HAP-1 (cell line): ENCODE results near the gene ZNF106.

ENCODE experiments used
- DNase-seq, 2 experiments: peaks; one replicate each; pipeline ENCODE4 v3.0.0-alpha.2; 2016 to 2020; ENCODE audit warnings: low spot score in 2 of 2
- H3K27me3 ChIP-seq: fragments of 250-450 bp; sonication (Bioruptor Pico); 2 replicates; pipeline ENCODE4 v1.5.1; 2020; ENCODE audit warnings: low read depth, mild to moderate bottlenecking, moderate library complexity
- H3K36me3 ChIP-seq: fragments of 250-450 bp; sonication (Bioruptor Pico); replicated peaks from 2 replicates; pipeline ENCODE4 v1.5.1; 2020; ENCODE audit warnings: mild to moderate bottlenecking
- H3K4me1 ChIP-seq: fragments of 250-450 bp; sonication (Bioruptor Pico); 2 replicates; pipeline ENCODE4 v1.5.1; 2020; ENCODE audit warnings: mild to moderate bottlenecking
- H3K4me3 ChIP-seq: fragments of 250-450 bp; sonication (Bioruptor Pico); 2 replicates; pipeline ENCODE4 v1.5.1; 2020; ENCODE audit warnings: mild to moderate bottlenecking, moderate library complexity
- H3K9me3 ChIP-seq: fragments of 250-450 bp; sonication (Bioruptor Pico); 2 replicates; pipeline ENCODE4 v1.5.1; 2020; ENCODE audit warnings: mild to moderate bottlenecking, moderate library complexity
- in situ Hi-C: fragments of 300-500 bp; cut with MboI; formaldehyde crosslinking; loops from 3 replicates; pipeline ENCODE4 v1.14.3; 2020; ENCODE audit warnings: low sequenced_read_pairs, inconsistent platforms, mixed read lengths

The ZNF106 gene

DNA sequence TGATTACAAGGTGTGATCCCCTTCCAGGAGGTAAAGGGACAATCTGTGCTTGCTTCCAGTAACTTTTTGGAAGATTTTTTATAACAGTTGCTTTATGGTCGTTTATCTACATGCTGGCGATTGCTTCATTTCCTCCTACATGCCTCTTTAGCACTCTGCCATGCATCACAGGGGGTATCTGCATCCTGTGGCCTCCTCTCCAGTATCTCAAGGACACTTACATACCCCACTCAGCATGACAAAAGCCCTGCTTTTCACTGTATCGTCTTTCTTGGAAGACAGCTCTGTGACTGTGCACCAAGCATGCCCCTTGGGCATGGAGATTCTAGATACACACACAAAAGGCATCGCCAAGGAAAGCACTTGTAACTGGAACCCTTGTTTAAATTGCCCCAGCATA, 106.3 kb downstream of the ZNF106 start:
- Histone ChIP-seq H3K36me3 (no peaks in the 10 kb centered on the region), H3K4me3 (no peak overlapping the region), H3K27me3 (no peaks in the 10 kb centered on the region), H3K4me1 (peaks cover 11% of the 10 kb centered on the region), H3K9me3 (no peaks in the 10 kb centered on the region)
- DNase-seq: peak; percentile 24 to 49
- in situ Hi-C loops: no loop called here

DNA sequence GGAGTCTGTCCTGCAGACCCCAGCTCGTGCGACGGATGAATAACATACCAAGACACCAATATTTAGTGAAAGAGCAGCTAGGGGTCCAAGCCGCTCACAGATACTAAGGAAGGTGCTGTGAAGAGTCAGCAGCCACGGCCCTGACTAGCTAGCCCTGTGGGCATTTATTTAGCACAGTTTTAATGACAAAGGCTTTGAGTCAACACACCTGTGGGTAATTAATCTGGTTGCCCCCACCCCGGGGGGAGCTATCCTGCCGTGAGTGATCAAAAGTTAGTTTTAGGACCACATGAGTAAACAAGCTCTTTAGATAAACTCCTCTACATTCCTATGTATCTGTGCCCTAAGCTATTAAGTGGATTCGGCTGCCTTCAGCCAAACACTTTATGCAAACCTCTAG, 112.9 kb downstream of the ZNF106 start:
- H3K36me3 ChIP-seq: no peaks in the 10 kb centered on the region
- H3K4me1 ChIP-seq: no peaks in the 10 kb centered on the region; the same call in 1 of the 2 replicates
- no peak overlapping the region for H3K4me3 ChIP-seq
- in situ Hi-C loops: no loop called here
- no peak for DNase-seq
- H3K27me3 ChIP-seq: no peaks in the 10 kb centered on the region
- H3K9me3 ChIP-seq: no peaks in the 10 kb centered on the region

DNA sequence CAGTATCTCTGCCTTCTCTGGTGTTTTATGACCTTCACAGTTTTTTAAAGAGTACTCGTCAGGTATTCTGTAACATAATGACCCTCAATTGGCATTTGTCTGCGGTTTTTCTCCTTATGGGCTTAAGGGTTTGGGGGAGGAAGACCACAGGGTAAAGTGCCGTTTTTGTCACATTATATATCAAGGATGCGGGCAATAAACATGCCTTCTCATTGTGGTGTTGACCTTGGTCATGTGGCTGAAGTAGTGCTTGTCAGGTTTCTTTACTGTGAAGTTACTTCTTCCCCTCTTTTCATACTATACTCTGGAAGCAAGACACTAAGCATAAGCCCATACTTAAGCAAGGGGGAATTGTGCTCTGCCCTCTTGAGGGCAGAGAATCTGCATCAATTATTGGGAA, 115.0 kb downstream of the ZNF106 start:
- H3K9me3 ChIP-seq: 0 out of 2 replicates have a peak, but pooled peaks cover 2% of the 10 kb centered on the region
- no peaks in the 10 kb centered on the region for H3K36me3 ChIP-seq
- H3K4me1 ChIP-seq: no peaks in the 10 kb centered on the region; the same call in 1 of the 2 replicates
- DNase-seq: no peak
- H3K27me3 ChIP-seq: no peaks in the 10 kb centered on the region
- in situ Hi-C loops: no loop called here
- H3K4me3 ChIP-seq: no peak overlapping the region

DNA sequence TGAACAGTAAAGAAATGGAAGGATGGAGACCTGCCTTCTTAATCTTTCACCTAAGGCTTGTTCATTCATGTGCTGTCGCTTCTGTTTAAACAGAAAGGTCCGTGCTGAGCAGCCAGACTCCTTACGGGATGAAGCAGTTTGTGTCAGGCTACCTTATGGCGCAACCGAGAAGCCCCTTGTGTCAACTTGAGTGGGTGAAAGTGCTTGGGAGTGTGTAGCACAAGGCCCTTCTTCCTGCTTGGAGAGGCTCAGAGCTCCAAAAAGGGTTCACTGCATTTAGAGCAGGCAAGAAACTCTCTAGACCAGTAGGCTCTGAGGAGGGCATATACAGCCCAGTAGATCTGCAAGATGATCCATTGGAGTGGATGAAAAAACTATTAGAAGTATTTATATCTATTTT, 115.7 kb downstream of the ZNF106 start:
- Histone ChIP-seq H3K9me3 (0 out of 2 replicates have a peak, but pooled peaks cover 2% of the 10 kb centered on the region), H3K4me1 (no peaks in the 10 kb centered on the region; the same call in 1 of the 2 replicates), H3K36me3 (no peaks in the 10 kb centered on the region), H3K4me3 (no peak overlapping the region), H3K27me3 (no peaks in the 10 kb centered on the region)
- in situ Hi-C loops: no loop called here
- DNase-seq: no peak

DNA sequence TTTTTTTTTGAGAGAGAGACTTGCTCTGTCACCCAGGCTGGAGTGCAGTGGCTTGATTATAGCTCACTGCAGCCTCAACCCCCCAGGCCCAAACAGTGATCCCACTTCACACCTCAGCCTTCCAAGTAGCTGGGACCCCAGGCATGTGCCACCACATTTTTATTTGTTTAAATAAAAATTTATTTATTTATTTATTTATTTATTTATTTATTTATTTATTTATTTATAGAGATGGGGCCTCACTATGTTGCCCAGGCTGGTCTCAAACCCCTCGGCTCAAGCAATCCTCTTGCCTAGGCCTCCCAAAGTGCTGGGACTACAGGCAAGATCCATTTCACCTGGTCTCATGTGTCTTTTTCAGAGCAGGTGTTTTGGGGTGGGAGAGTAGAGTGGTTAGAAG, 116.1 kb downstream of the ZNF106 start:
- Histone ChIP-seq H3K36me3 (no peaks in the 10 kb centered on the region), H3K9me3 (0 out of 2 replicates have a peak, but pooled peaks cover 2% of the 10 kb centered on the region), H3K4me1 (no peaks in the 10 kb centered on the region; the same call in 1 of the 2 replicates), H3K27me3 (no peaks in the 10 kb centered on the region), H3K4me3 (no peak overlapping the region)
- DNase-seq: no peak
- in situ Hi-C loops: no loop called here

DNA sequence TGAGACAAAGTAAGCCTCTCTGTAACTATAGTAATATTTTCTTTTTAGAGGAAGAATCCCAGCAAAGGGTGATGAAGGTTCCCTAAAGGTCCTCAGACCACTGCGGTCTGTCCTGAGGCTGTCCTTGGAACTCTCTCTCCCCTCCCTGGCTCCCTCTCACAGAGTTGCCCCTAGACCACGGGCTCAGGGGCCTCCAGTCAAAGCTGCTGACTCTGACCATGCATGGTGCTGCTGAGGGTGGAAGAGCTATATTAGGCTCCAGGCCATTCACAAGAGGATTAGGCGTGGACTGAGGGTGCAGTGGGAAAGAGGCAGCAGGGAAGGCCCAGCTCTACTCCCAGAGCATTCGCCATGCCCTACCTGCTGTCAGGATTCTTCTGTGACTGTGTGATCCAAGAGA, 117.0 kb downstream of the ZNF106 start:
- no peaks in the 10 kb centered on the region for H3K27me3 ChIP-seq
- peaks cover 2% of the 10 kb centered on the region; the same call in 1 of the 2 replicates for H3K9me3 ChIP-seq
- in situ Hi-C loops: no loop called here
- H3K36me3 ChIP-seq: no peaks in the 10 kb centered on the region
- H3K4me3 ChIP-seq: no peak overlapping the region
- DNase-seq: no peak
- H3K4me1 ChIP-seq: no peaks in the 10 kb centered on the region; the same call in 1 of the 2 replicates

DNA sequence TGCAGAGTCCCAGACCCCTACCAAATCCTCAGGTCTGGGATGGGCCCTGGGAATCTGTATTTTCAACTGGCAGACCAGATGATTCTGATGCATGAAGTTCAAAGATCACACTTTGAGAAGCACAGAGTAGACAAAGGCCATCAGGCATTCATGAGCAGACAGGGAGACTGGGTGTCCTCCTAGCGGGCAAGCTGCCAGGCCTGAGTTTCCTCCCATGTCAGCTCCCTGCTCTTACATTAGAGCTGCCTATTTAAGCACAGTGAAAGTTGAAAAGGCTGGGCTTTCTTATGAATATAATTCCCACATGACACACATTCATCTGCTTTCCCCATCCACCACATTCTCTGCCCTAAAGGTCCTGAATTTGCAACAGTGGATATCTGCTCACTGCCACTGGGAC, 117.7 kb downstream of the ZNF106 start:
- Histone ChIP-seq H3K27me3 (0 out of 2 replicates have a peak, but pooled peaks cover 2% of the 10 kb centered on the region), H3K4me3 (no peak overlapping the region), H3K36me3 (no peaks in the 10 kb centered on the region), H3K9me3 (peaks cover 2% of the 10 kb centered on the region; the same call in 1 of the 2 replicates), H3K4me1 (no peaks in the 10 kb centered on the region; the same call in 1 of the 2 replicates)
- in situ Hi-C loops: no loop called here
- DNase-seq: no peak

DNA sequence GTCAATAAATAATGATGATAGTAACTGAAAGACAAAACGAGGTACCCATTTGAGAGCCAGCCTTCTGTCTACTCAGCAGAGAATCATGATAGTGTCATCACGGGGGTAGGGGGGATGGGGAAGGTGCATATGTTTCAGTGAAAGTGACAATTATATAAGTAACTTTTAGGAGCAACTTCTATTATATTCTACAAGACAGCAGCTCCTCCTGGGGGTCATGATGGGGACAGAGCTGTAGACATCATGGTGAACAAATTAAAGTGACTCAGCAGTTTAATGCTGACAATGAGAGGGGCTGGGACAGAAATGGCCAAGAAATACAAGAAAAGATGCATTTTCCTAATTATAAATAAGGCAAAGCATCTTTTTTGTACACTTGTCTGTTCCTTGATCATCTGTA, 119.8 kb downstream of the ZNF106 start:
- no peaks in the 10 kb centered on the region for H3K4me1 ChIP-seq
- in situ Hi-C loops: no loop called here
- H3K36me3 ChIP-seq: no peaks in the 10 kb centered on the region
- no peak for DNase-seq
- H3K4me3 ChIP-seq: no peak overlapping the region
- H3K9me3 ChIP-seq: peaks cover 2% of the 10 kb centered on the region; the same call in 1 of the 2 replicates
- peaks cover 12% of the 10 kb centered on the region; the same call in 1 of the 2 replicates for H3K27me3 ChIP-seq

DNA sequence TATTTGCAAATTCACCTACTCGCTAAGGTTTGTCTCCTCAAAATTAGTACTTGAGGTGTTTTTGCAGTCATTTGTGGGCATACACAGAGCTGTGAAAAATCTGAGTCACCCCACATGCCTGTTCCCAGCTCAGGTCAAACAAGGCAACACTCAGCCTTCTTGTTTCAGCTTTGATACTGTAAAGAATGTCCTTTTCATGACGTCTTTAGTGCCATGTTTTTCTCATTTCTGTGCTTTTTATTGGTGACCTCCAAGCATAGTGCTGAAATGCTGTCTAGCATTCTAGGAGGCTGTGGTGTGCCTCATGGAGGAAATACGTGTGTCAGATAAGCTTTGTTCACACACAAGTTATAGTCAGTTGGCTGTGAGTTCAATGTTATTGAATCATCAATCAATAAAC, 122.8 kb downstream of the ZNF106 start:
- Histone ChIP-seq H3K9me3 (peaks cover 2% of the 10 kb centered on the region; the same call in 1 of the 2 replicates), H3K36me3 (no peaks in the 10 kb centered on the region), H3K4me3 (no peak overlapping the region), H3K27me3 (peaks cover 13% of the 10 kb centered on the region; the same call in 1 of the 2 replicates), H3K4me1 (peaks cover 12% of the 10 kb centered on the region)
- DNase-seq: no peak
- in situ Hi-C loops: no loop called here

DNA sequence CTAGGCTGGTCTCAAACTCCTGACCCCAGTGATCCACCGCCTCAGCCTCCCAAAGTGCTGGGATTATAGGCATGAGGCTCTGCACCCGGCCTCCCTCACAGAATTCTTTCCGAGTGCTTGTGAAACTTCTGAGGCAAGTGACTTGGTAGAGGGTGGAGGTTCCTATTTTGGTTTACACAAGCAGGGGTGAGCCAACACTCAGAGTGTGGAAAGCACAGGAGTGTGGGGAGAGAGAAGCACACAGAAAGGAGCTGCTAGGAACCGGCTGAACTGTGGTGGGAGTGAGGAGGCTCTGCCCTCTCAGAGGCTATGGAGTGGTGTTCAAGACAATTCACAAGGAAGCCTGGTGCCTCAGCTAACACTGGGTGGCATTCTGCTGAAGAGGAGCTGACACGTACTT, 123.9 kb downstream of the ZNF106 start:
- Histone ChIP-seq H3K9me3 (peaks cover 2% of the 10 kb centered on the region; the same call in 1 of the 2 replicates), H3K4me3 (no peak overlapping the region), H3K36me3 (no peaks in the 10 kb centered on the region), H3K4me1 (peaks cover 13% of the 10 kb centered on the region), H3K27me3 (peaks cover 13% of the 10 kb centered on the region; the same call in 1 of the 2 replicates)
- in situ Hi-C loops: no loop called here
- no peak for DNase-seq

DNA sequence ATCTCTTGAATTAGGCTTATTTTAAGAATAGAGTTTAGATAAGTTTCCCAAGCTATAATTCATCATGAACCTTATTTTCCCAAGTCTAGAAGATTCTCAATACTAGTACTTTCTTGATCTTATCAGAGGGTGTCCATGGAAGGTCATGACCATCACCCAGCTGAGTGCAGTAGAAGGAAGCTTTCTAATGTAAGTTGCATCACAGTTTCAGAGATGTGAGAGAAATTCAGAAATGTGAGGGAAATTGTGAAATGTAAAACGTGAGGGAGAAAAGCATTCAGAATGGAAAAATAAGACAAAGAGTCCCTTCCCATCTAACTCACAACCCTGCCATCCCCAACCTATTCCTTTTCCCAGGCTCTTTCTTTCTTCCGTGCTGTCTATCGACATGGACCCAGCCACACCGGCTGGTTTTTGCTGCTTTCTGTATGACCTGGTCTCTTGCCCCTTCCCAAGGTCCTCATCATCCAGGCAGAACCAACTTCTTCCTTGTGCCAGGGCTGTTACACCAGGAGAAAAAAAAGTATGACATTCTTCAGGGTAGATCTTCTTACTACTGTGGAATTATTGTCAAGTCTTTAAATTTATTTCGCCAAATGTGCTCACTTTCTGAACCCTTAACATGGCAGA, 124.9 kb downstream of the ZNF106 start:
- Histone ChIP-seq H3K9me3 (no peaks in the 10 kb centered on the region; the same call in 1 of the 2 replicates), H3K4me1 (peaks cover 13% of the 10 kb centered on the region), H3K36me3 (no peaks in the 10 kb centered on the region), H3K4me3 (no peak overlapping the region), H3K27me3 (peaks cover 13% of the 10 kb centered on the region; the same call in 1 of the 2 replicates)
- in situ Hi-C loops: no loop called here
- no peak for DNase-seq

DNA sequence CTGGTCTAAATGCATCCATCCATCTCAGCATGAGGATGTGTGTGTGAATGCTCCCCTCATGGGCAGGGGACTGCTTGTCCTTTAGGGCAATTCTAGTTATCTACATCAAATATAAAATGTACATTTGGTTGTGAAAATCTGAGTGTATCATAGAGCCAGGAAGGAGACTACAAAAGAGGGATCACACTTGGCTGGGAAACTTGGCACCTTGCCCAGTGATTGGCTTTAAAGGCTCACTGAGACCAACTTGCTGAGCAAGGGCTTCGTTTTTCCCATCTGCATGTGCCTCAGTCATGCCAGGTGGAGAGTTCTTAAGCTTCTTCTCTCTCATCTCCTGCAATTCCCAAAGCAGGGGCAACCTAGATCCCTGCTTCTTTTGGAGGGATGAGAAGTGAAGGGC, 126.4 kb downstream of the ZNF106 start:
- in situ Hi-C loops: no loop called here
- peak; percentile 47 to 77 for DNase-seq
- no peak overlapping the region for H3K4me3 ChIP-seq
- peaks cover 13% of the 10 kb centered on the region; the same call in 1 of the 2 replicates for H3K27me3 ChIP-seq
- no peaks in the 10 kb centered on the region; the same call in 1 of the 2 replicates for H3K9me3 ChIP-seq
- H3K4me1 ChIP-seq: peaks cover 13% of the 10 kb centered on the region
- H3K36me3 ChIP-seq: no peaks in the 10 kb centered on the region

DNA sequence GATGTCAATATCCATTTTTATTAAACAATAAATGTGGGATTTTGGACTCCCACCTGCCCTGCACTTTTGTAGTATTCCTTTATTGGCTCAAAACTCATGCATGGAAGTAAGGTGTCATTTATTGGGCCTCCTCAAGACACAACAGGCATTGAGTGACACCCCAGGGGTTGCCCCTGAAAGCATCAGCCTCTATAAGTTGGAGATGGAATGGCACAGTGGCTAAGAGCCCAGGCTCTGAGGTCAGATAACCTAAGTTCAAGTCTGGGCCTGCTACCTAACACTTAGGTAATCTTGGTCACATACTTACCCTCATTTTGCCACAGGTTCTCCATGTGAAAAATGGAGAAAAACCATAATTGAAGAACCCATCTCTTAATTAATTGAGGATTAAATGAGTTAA, 127.0 kb downstream of the ZNF106 start:
- peaks cover 13% of the 10 kb centered on the region; the same call in 1 of the 2 replicates for H3K27me3 ChIP-seq
- H3K4me3 ChIP-seq: no peak overlapping the region
- no peak for DNase-seq
- in situ Hi-C loops: no loop called here
- peaks cover 13% of the 10 kb centered on the region for H3K4me1 ChIP-seq
- H3K9me3 ChIP-seq: no peaks in the 10 kb centered on the region; the same call in 1 of the 2 replicates
- no peaks in the 10 kb centered on the region for H3K36me3 ChIP-seq

DNA sequence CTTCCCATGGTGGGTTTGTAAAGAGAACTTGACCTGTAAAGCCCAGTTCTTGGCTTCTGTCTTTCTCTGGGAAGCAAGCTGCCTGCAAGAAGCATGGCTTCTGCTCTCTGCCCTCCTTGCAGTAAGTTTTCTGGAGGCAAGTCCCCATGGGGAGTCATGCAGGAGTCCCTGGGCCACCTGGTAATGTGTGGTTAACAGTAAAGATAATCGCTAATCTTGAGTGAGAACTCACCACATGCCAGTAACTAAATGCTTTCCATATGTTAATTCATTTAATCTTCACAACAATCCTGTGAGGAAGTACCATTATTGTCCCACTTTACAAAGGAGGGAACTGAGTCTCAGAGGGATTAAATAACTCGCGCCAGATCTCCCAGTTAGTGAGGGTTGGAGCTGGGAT, 127.5 kb downstream of the ZNF106 start:
- Histone ChIP-seq H3K9me3 (no peaks in the 10 kb centered on the region), H3K4me3 (no peak overlapping the region), H3K36me3 (no peaks in the 10 kb centered on the region), H3K27me3 (peaks cover 13% of the 10 kb centered on the region; the same call in 1 of the 2 replicates), H3K4me1 (peaks cover 13% of the 10 kb centered on the region)
- DNase-seq: peak; percentile 49 to 83
- in situ Hi-C loops: no loop called here
